22Rv1 (cell line): ENCODE results near the gene SHISA2.
A peak's percentile ranks its signal among the peaks of the same experiment; 100 is the strongest.
"Not testable (repeated sequence)": the region's sequence is repeated elsewhere in the genome, so short reads cannot be mapped to it uniquely, and the experiment has no call there.

Source experiments
- H3K27ac ChIP-seq: fragments of 450-650 bp; 2 replicates; pipeline ENCODE4 v1.5.1; 2017
- ZFX ChIP-seq: fragments of 450-650 bp; IDR thresholded peaks from 2 replicates; pipeline ENCODE4 v1.6.1; 2017; ENCODE audit warnings: antibody characterized with exemption, borderline replicate concordance
- TF ChIP-seq, protein P1 (sequence below): fragments of 450-650 bp; IDR thresholded peaks from 2 replicates; pipeline ENCODE4 v1.5.1; 2017; ENCODE audit warnings: mild to moderate bottlenecking

The SHISA2 gene

DNA sequence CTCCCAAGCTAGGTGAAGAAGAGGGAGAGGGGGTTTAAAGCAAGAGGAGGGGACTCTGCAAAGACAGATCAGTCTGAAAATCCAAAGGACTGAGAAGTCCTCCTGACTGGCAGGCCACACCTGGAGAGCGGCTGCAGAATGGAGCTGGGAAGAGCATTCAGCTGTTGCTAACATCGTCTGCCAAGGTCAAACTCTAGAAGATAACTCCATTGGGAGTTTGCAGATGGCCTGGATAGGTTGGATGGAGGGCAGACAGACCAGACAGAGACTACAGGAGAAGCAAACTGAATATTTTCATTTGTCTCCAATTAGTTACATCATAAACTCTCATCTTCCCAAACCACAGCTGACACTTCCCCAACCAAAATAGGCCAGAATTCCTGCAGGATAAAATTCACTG lies 19.9 kb upstream of the SHISA2 start:
- H3K27ac ChIP-seq, result no peak overlapping the region
- TF ChIP-seq, protein P1, sequence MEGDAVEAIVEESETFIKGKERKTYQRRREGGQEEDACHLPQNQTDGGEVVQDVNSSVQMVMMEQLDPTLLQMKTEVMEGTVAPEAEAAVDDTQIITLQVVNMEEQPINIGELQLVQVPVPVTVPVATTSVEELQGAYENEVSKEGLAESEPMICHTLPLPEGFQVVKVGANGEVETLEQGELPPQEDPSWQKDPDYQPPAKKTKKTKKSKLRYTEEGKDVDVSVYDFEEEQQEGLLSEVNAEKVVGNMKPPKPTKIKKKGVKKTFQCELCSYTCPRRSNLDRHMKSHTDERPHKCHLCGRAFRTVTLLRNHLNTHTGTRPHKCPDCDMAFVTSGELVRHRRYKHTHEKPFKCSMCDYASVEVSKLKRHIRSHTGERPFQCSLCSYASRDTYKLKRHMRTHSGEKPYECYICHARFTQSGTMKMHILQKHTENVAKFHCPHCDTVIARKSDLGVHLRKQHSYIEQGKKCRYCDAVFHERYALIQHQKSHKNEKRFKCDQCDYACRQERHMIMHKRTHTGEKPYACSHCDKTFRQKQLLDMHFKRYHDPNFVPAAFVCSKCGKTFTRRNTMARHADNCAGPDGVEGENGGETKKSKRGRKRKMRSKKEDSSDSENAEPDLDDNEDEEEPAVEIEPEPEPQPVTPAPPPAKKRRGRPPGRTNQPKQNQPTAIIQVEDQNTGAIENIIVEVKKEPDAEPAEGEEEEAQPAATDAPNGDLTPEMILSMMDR, result no peak
- no peak for TF ChIP-seq ZFX

DNA sequence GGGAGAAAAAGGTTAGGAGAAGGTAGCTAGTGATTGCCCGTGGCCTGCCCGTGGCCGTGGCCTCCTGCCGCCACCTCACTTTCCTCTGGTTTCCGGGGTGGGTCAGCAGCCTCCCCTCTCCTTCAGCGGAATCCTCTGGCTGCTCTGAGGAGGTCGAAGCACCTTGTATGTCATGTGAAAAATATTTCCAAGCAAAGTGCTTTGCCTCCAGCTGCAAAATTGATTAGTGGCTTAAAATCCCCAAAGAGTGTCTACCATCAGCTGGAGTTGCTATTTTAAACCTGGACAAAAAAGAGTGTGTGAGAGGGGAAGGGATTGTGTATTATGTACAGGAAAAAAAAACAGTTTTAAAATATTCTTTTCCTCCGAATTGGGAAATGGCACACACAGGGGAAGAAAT lies 17.8 kb upstream of the SHISA2 start:
- H3K27ac ChIP-seq, result not testable (repeated sequence)

DNA sequence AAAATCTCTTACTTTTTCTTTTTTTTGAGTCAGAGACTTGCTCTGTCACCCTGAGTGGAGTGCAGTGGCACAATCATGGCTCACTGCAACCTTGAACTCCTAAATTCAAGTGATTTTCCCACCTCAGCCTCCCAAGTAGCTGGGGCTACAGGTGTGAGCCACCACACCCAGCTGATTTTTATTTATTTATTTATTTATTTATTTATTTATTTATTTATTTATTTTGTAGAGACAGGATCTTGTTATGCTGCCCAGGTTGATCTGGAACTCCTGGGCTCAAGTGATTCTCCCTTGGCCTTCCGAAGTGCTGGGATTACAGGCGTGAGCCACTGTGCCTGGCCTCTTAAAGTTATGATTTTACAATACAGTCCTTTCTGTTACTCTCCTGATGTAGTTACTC lies 16.6 kb upstream of the SHISA2 start:
- H3K27ac ChIP-seq, result not testable (repeated sequence)

DNA sequence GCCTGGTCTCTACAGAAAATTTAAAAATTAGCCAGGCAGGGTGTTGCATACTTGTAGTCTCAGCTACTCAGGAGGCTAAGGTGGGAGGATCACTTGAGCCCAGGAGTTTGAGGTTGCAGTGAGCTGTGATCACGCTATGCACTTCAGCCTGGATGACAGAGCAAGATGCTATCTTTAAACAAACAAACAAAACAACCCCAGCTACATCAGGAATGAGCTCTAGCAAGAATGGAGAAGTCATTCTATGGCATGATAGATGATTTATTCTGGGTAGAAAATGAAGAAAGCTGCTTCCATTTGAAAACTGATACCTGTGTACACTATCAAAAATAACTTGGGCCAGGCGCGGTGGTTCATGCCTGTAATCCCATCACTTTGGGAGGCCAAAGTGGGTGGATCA lies 15.8 kb upstream of the SHISA2 start:
- no peak overlapping the region for H3K27ac ChIP-seq
- no peak for TF ChIP-seq ZFX
- TF ChIP-seq, protein P1, result no peak

DNA sequence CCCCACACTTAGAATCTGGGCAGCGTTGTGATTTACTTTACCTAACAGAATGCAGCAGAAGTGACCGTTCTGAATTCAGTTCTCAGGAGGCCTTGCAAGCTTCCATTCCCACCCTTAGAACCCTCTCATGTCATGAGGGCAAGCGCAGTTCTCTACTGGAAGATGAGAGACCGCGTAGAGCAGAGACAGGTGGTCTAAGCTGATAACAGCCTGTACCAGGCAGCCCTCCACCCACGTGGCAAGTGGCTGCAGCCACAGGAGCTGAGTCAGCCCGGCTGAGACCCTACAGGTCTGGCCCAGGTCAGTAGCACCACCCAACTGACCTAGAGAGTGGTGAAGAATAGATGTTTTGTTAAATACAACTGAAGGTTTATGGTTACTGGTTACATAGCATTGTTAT lies 14.7 kb upstream of the SHISA2 start:
- not testable (repeated sequence) for H3K27ac ChIP-seq

DNA sequence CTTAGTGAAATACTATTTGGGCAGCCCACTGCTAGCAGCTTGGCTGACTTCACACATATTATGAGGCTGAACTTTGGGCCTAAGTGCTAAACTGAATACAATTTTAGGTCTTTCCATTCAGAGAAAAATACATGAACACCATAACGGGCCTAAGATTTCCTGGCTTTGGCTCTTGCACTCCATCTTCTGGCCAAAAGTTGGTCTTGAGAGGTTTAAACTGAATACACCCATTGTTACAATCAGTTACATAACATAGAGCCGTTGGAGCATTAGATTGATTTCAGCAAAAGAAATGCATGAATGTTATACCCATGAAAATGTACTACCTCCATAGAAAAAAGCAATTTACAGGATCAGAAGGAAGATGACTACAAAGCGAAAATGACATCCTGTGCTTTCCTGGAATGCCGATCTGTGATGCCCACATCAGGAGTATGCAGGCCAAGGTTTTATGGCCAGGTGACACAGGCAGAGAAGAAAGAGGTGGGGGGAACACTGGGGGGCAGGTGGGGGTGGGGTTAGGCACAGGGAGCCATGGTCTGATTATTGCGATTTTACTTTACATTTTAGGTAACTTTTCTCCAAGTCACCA lies 11.1 kb upstream of the SHISA2 start:
- H3K27ac ChIP-seq, result no peak overlapping the region
- no peak for TF ChIP-seq ZFX
- TF ChIP-seq, protein P1, result peak; percentile 75

DNA sequence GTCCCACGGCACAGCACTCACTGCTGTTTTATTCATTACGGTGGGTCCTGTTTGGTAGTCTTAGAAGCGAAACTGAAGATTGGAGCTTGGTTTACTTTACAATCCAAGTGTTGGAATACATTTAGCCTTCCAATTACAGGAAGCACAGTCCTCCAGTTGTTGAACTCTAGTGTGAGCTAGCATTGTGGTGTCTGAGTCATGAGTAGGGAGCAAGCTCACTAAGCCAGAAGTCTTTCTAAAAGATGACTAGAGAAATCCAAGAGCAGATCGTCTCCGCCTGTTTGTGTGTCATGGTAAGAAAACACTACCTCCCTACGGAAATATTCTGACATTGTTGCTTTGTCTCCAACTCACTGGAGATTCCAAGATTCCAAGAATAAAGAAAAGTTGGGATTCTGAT lies 10.1 kb upstream of the SHISA2 start:
- no peak overlapping the region for H3K27ac ChIP-seq
- TF ChIP-seq, protein P1, result no peak
- TF ChIP-seq ZFX, result no peak

DNA sequence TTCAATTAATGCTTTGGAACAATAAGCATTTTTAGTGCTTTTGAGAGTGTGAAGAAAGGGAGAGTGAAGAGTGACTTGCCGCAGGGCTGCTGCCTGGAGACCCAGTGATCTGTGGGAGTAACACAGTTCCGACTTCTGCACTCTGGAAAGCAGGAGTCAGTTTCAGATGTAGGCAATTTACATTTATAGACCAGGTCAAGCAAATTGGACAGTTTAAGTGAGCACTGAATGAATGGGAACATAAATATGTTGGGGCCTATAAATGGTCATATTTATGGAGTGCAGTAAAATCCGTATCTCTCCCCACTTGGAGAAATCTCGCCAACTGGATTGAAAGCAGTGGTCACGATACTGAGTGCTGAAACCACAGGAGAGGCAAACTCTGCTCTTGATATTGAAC lies 9.4 kb upstream of the SHISA2 start:
- TF ChIP-seq, protein P1, result no peak
- no peak for TF ChIP-seq ZFX

DNA sequence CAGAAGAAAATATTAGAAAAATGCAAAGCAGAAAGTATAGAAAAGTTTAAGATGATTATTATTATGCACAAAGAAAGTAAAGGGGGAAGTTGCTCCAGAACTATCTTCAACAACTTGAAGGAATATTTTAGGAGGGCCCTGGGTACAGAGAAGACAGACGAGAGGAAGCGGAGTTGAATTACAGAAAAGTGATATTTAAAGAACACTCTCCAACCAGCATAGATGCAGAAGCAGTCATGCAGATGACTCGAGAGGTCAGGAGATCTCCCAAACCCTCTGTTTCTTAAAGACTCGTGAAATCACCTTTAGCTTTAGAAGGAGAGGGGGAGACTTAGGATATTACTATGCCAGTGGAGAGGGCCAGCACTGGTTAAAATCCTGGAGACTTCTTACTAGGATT lies 8.5 kb upstream of the SHISA2 start:
- no peak overlapping the region for H3K27ac ChIP-seq
- no peak for TF ChIP-seq ZFX
- TF ChIP-seq, protein P1, result no peak

More for the DNA sequence above, 9.4 kb upstream of the SHISA2 start:
- H3K27ac ChIP-seq, result no peak overlapping the region
